MG63 (cell line): ENCODE results near the gene CFC1B. TPM values are rescaled to one million over a fixed set of nuclear protein-coding genes. Genes with fewer than 3 reads are reported as not detected.
"Not testable (repeated sequence)": the region's sequence is repeated elsewhere in the genome, so short reads cannot be mapped to it uniquely, and the experiment has no call there.

Experiments
- DNase-seq: peaks from one replicate; pipeline ENCODE4 v3.0.0-alpha.2; 2020
- H3K27me3 ChIP-seq: fragments of 250-450 bp; sonication (Bioruptor Pico); 2 replicates; pipeline ENCODE4 v1.5.1; 2020; ENCODE audit warnings: mild to moderate bottlenecking, moderate library complexity
- H3K36me3 ChIP-seq: fragments of 250-450 bp; sonication (Bioruptor Pico); 2 replicates; pipeline ENCODE4 v1.5.1; 2020; ENCODE audit warnings: mild to moderate bottlenecking, moderate library complexity
- H3K4me3 ChIP-seq: fragments of 250-450 bp; sonication (Bioruptor Pico); 2 replicates; pipeline ENCODE4 v1.5.1; 2020; ENCODE audit warnings: mild to moderate bottlenecking, moderate library complexity
- H3K9me3 ChIP-seq: fragments of 250-450 bp; sonication (Bioruptor Pico); 2 replicates; pipeline ENCODE4 v1.5.1; 2020; ENCODE audit warnings: mild to moderate bottlenecking, moderate library complexity
- total RNA-seq: library from RNA; depleted of rRNA; stranded (reverse); fragments of >200 nt; shearing (Covaris generic); gene quantifications from 2 replicates; pipeline ENCODE4 v1.2.3, GENCODE V29; 2014; ENCODE audit warnings: low replicate concordance; rRNA removed

The CFC1B gene
- total RNA-seq, 1 experiment from 2014 or later = not detected

- not testable (repeated sequence) for DNase-seq, H3K36me3 ChIP-seq, H3K4me3 ChIP-seq, H3K9me3 ChIP-seq, H3K27me3 ChIP-seq
Observed at GRCh38 chr2:130544978-130545377, 24.0 kb downstream of the CFC1B start.

DNA sequence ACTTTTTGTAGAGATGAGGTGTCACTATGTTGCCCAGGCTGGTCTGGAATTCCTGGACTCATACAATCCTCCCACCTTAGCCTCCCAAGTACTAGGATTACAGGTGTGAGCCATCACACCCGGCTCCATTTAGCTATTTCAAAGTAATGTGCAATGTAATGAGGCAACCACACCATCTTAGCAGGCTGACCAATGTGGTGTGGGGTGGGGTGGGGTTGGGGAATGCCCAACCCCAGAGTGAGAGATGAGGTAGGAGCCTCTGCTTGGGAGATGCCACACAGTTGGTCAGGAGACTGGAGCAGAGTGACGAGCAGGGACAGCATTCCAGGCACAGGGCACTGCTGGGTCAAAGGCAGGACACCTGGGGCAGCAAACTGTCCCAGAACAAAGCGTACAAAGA lies 27.4 kb downstream of the CFC1B start:
- H3K4me3 ChIP-seq, H3K27me3 ChIP-seq, H3K36me3 ChIP-seq, H3K9me3 ChIP-seq, DNase-seq: not testable (repeated sequence)

DNA sequence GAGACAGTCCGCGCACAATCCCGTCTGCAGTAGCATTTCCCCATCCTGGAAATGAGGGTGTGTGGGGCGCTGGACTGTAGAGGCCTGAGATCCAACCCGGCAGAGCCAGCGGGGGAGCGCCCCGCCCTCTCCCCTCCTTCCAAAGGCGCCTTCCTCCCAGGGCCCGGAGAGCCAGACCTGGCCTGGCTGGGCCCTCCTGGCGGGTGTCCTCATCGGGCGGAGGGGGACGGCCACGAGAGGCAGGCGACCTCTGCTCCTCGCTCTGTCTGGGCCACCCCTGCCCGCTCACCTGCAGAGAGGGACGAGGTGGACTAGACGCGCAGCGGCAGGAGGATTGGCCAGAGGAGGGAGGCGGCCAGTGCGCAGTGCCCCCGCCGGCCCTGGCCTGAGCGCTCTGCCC lies 28.5 kb downstream of the CFC1B start:
- H3K36me3 ChIP-seq, DNase-seq, H3K27me3 ChIP-seq, H3K9me3 ChIP-seq, H3K4me3 ChIP-seq: not testable (repeated sequence)

- not testable (repeated sequence) for H3K36me3 ChIP-seq, H3K27me3 ChIP-seq, DNase-seq, H3K9me3 ChIP-seq, H3K4me3 ChIP-seq
Observed at GRCh38 chr2:130554178-130554577, 33.2 kb downstream of the CFC1B start.

DNA sequence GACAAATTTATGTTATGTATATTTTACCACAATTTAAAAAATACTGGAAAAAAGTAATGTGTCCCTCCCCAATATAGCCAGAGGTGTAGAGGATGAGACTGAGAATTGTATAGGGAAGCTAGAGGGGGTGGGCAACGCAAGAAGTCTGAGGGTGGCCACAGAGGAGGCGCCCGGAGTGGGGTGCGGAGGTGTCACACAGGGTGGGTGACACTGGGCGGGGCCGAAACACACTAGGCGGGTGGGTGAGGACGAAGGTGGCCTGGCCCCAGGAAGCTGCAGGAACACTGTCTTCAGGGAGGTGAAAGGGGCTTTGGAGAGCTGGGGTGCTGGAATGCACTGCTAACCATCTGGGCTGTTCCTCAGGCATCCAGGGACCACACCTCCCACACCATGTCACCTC lies 35.4 kb downstream of the CFC1B start:
- H3K9me3 ChIP-seq, H3K4me3 ChIP-seq, H3K27me3 ChIP-seq, DNase-seq, H3K36me3 ChIP-seq: not testable (repeated sequence)

- H3K36me3 ChIP-seq, H3K9me3 ChIP-seq, H3K4me3 ChIP-seq, DNase-seq, H3K27me3 ChIP-seq: not testable (repeated sequence)
Observed at GRCh38 chr2:130566165-130566564, 45.1 kb downstream of the CFC1B start.

GRCh38 chr2:130571929-130572328 lies 50.9 kb downstream of the CFC1B start:
- H3K36me3 ChIP-seq, H3K9me3 ChIP-seq, DNase-seq, H3K27me3 ChIP-seq, H3K4me3 ChIP-seq: not testable (repeated sequence)

GRCh38 chr2:130574230-130574629 lies 53.2 kb downstream of the CFC1B start:
- H3K36me3 ChIP-seq, H3K4me3 ChIP-seq, DNase-seq, H3K27me3 ChIP-seq, H3K9me3 ChIP-seq: not testable (repeated sequence)

DNA sequence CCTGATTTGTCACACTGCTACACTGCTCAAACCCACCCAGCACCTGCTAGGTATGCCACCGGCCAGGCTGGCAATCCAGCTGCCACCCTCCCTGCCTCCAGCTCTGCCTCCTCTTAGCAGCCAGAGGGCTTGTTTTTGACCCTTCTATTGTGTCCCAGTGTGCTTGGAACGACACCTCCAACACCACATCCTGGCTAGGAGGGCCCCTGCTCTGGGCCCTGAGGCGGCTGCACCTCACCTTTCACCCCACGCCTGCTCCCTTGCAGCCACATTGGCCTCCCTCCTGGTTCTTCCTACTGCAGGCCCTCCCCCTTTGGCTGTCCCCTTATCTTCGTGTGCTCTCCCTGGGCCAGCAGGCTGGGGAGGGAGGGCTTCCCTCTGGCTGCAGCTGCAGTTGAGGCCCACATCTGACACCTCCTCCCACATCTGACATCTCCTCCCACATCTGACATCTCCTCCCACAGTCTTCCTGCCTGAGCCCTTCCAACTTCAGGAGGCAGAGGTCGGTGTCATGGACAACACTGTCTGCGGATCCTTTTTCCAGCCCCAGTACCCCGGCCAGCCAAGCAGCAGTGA lies 55.3 kb downstream of the CFC1B start:
- H3K27me3 ChIP-seq, H3K36me3 ChIP-seq, H3K9me3 ChIP-seq, H3K4me3 ChIP-seq, DNase-seq: not testable (repeated sequence)

DNA sequence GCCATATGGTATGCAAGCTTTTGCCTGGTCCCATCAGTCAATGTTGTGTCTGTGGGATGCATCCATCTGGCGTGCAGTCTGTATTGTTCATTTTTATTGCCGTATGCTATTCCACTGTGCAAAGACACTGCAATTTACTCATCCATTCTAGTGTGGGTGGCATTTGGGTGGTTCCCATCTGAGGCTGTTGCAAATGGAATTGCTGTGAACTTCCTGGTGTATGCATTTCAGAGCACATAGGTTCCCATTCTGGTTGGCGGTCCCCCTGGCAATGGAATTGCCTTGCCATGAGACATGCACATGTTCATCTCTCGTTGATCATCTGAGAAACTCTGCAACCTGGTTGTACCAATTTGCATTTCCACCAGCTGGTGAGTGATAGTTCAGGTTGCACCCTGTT lies 56.5 kb downstream of the CFC1B start:
- not testable (repeated sequence) for H3K9me3 ChIP-seq, H3K27me3 ChIP-seq, DNase-seq, H3K36me3 ChIP-seq, H3K4me3 ChIP-seq

Other genes starting within 250 kb of the CFC1B start
- 115 and 179 TPM in 2 replicates for gene IMP4, start 178.3 kb upstream of the CFC1B start, total RNA-seq
- gene PTPN18, start 165.2 kb upstream of the CFC1B start, total RNA-seq = 8.4 and 66.1 TPM in 2 replicates
- gene POTEI, start 11.9 kb upstream of the CFC1B start, total RNA-seq = 0.10 and 0.13 TPM in 2 replicates
- not detected in 2 replicates for gene CFC1, start 78.4 kb downstream of the CFC1B start, total RNA-seq
- gene POTEJ, start 90.2 kb downstream of the CFC1B start, total RNA-seq = not detected in 2 replicates
- gene GPR148, start 207.8 kb downstream of the CFC1B start, total RNA-seq = not detected in 2 replicates
- gene AMER3, start 234.3 kb downstream of the CFC1B start, total RNA-seq = not detected in 2 replicates